HPDE6-E6E7 (cell line): ENCODE measurements around the gene NFKBIZ.
A peak's percentile ranks its signal among the peaks of the same experiment; 100 is the strongest.

Source experiments
- DNase-seq: peaks from one replicate; pipeline ENCODE4 v3.0.0; 2011; ENCODE audit warnings: missing footprints; ENCODE audit errors: extremely low spot score

The NFKBIZ gene, protein sequence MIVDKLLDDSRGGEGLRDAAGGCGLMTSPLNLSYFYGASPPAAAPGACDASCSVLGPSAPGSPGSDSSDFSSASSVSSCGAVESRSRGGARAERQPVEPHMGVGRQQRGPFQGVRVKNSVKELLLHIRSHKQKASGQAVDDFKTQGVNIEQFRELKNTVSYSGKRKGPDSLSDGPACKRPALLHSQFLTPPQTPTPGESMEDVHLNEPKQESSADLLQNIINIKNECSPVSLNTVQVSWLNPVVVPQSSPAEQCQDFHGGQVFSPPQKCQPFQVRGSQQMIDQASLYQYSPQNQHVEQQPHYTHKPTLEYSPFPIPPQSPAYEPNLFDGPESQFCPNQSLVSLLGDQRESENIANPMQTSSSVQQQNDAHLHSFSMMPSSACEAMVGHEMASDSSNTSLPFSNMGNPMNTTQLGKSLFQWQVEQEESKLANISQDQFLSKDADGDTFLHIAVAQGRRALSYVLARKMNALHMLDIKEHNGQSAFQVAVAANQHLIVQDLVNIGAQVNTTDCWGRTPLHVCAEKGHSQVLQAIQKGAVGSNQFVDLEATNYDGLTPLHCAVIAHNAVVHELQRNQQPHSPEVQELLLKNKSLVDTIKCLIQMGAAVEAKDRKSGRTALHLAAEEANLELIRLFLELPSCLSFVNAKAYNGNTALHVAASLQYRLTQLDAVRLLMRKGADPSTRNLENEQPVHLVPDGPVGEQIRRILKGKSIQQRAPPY

DNA sequence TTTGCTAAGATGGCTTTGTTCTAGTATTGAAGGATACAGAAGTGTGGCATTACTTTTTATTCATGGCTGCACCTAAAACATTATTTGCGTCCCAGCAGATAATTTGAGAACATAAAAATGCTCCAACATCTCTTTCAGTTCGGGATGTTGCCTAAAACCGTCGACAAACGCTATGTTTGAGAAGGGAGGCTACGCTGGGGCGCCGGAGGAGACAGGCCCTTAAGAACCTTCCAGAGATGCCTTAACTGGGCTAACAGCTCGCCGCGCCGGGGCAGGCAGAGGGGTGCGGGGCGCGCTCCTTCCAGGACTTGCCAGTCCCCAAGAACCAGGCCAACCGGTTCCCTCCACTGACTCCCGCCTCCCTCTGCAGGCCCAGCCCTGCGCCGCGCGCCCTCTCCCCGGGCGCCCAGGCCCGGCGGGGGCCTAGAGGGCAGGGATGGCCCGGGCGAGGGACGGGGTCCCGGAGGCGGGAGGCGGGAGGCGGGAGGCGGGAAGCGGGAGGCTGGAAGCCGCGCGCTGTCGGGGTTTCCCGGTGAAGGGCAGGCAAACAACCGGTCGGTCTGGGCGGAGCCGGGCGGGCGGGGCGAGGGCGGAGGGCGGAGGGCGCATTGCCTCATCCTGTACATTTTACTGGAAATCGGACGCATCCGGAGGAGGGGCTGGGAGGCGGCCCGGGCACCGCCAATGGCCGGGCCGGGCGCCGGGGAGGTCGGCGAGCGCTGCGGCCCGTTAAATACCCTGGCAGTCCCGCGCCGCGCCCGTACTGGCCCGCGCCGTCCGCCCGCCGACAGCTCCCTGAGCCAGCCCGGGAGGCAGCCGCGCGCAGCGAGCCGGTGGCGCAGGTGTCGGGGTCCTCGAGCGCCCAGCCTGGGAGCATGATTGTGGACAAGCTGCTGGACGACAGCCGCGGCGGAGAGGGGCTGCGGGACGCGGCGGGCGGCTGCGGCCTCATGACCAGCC is at the start of gene NFKBIZ:
TSS of gene NFKBIZ (plus strand) at position 761 of the 960 bp plus-strand sequence. CDS start at position 876, 115 bp downstream.
- DNase-seq = peak; percentile 89

- DNase-seq = no peak
These were observed 48.1 kb upstream of the NFKBIZ start for GRCh38 chr3:101801174-101801573.

DNA sequence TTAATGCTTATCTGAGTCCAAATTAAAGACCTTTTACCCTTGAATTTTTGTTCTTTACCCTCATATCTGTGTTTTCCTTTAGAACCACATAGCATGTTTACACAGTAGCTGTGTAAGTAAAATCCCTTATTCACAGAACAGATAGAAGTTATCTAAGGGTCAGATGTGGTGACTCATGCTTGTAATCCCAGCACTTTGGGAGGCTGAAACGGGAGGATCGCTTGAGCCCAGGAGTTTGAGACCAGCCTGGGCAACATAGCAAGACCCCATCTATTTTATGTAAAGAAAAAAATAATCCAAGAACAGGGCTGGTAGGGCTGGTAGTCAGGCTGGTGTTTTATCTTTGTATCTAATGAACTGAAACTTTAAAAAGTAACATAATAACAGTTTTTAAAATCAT is 47.1 kb upstream of the NFKBIZ start:
- DNase-seq = no peak

- DNase-seq = no peak
These were observed 46.0 kb upstream of the NFKBIZ start for GRCh38 chr3:101803173-101803782.

- DNase-seq = no peak
These were observed 45.4 kb upstream of the NFKBIZ start for GRCh38 chr3:101803939-101804338.

DNA sequence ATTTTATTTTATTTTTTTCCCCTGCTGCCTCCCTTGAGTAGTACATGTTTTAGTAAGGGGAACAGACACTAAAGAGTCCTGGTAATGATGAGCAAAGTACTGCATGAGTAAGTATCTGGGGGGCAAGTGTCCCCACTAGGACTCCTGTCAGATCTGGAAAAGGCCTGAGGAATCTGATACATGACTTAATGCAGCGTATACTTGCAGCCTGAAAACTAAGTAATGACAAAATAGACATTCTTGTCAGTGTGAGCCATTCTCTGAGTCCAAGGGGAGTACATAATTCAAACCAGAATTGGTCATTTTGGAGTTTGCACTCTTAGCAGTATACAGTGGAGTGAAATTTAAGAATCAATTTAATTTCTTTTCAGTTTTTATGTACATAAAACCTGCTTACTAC is 42.8 kb upstream of the NFKBIZ start:
- DNase-seq = no peak

- no peak for DNase-seq
These were observed 41.4 kb upstream of the NFKBIZ start for GRCh38 chr3:101807888-101808287.

DNA sequence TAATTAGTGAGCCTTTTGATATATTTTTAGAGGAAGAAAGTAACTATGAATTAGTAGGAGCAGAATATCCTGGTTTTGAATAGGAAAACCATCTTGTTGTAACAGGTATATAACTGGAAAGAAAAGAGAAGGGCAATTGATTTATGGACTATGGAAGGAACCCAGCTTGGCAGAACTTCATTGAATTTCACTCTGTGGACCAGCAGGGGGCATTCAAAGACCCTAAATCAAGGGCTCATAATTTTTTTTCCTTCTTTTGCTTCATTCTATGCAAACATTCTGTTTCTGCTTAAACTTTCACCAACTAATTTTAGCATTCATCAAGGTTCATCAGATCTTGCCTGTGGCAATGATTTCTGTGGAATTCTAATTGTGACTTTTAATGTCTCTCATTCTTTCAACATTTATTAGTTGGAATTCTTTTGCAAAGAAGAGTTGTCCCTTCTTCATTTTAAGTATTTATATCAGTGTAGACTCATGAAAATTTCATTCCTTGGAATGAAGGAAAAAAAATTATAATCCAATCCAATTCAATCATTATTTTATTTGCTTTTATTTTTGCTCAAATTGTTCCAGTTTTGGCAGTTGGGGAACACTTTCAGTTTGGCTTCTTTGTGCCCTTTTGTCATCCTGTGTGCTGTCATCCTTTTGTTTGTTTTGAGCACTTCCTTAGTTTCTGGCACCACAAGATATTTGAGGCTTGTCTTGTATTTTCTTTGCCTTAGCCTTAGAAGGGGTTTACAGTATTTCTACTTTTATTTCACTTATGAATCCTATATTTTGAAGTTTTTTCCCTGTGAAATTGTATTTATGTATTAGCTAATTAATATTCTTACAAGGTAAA is 39.9 kb upstream of the NFKBIZ start:
- no peak for DNase-seq

GRCh38 chr3:101810022-101810418 is 39.3 kb upstream of the NFKBIZ start:
- no peak for DNase-seq

GRCh38 chr3:101811875-101812274 is 37.4 kb upstream of the NFKBIZ start:
- no peak for DNase-seq

GRCh38 chr3:101812895-101813294 is 36.4 kb upstream of the NFKBIZ start:
- DNase-seq = no peak

GRCh38 chr3:101813817-101814440 is 35.4 kb upstream of the NFKBIZ start:
- no peak for DNase-seq

DNA sequence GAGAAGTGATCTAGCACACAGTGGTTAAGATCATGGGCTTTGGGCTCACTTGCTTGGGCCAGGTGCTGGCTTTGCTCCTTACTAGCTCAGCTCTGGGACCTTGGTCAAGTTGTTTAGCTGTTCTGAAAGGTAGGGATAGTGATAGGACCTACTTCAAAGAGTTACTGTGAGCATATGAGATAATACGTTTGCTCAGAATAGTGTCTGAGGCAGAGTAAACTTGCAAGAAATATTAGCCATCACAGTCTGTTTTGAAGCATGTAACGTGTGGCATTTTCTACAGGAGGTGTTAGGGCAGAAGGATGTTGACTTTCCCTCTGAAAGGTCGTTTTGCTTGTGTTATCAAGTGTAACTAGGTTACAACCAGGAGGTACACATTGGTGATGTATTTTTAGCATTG is 34.5 kb upstream of the NFKBIZ start:
- DNase-seq = no peak

DNA sequence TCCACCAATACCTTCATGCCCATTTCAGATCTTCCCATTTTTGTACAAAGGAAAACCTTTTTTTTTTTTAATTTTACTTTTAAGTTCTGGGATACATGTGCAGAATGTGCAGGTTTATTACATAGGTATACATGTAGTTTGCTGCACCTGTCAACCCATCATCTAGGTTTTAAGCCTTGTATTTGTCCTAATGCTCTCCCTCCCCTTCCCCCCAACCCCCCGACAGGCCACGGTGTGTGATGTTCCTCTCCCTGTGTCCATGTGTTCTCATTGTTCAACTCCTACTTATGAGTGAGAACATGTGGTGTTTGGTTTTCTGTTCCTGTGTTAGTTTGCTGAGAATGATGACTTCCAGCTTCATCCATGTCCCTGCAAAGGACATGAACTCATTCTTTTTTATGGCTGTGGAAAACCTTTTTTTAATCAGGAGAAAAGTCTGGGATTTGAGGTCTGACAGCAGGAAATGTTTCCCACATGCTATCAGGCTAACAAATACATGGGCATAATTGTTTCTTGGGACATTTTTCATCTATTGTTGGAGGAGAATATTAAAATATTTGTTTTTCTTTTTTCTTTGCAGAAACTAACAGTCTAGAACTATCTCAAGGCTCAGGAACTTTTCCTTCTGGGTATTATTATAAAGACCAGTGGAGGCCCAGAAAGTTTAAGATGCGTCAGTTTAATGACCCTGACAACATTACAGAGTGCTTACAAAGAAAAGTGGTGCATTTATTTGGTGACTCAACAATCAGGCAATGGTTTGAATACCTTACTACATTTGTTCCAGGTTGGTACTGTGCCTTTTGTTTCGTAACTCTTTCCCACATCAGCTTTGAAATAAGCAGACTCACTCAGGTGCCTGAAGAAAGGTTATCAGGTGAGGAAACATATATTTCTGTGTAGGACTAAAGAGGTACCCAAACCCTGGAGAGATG is 32.8 kb upstream of the NFKBIZ start:
- DNase-seq = no peak

- no peak for DNase-seq
These were observed 31.3 kb upstream of the NFKBIZ start for GRCh38 chr3:101817992-101818391.

DNA sequence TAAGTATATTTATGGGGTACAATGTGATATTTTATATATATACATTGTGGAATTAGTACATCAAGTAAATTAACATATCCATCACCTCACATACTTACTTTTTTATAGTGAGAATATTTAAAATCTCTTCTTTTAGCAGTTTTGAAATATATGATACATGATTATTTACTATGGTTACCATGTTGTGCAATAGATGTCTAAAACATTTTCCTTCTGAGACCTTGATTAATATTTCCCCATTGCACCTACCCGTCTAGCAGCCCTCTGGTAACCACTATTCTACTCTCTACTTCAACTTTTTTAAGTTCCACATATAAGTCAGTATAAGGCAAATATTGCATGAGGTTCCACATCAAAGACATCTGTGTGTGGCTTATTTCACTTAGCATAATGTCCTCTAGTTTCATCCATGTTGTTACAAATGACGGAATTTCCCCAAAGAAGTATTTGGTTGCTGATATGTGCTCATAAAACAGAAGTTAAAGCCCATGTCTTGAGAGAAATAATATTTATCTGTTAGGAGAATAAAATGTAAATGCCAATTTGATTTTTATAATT is 29.6 kb upstream of the NFKBIZ start:
- no peak for DNase-seq

GRCh38 chr3:101821503-101821902 is 27.8 kb upstream of the NFKBIZ start:
- DNase-seq = no peak

GRCh38 chr3:101823525-101823924 is 25.8 kb upstream of the NFKBIZ start:
- DNase-seq = no peak

DNA sequence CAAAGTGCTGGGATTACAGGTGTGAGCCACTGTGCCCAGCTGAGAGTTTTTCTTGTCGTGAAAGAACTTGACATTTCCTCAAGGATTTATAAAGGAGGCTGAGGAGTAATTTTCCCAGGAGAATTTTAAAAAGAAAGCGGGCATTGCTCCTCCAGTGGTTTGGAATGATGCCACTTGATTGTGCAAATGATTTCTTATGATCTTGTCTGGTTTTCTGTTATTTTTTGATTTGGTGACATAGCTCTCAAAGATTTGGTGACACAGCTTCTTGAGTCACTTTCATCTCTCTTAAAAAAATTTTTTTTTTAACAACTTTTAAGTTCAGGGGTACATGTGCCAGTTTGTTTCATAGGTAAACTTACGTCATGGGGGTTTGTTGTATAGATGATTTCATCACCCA is 24.6 kb upstream of the NFKBIZ start:
- DNase-seq = no peak
